HG02678 (cell line): Measurements from ENCODE around the gene PAPPA2.

Experiments
- ATAC-seq: cut with Tn5 transposase; IDR thresholded peaks from one replicate; pipeline ENCODE4 v1.9.1; 2021; ENCODE audit warnings: mild to moderate bottlenecking, moderate library complexity; ENCODE audit not compliant: unreplicated experiment

Gene PAPPA2

DNA sequence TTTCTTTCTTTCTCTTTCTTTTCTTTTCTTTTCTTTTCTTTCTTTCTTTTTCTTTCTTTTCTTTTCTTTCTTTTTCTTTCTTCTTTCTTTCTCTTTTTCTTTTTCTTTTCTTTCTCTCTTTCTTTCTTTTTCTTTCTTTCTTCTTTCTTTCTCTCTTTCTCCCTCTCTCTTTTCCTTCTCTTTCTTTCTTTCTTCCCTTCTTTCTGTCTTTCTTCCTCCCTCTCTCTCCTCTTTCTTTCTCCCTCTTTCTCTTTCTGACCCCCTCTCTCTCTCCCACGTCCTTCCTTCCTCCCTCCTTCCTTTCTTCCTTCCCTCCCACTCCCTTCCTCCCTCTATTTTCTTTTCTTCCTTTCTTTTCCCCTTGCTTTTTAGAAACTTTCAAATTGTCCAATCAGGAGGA is 333.6 kb downstream of the PAPPA2 start:
- ATAC-seq = no peak

DNA sequence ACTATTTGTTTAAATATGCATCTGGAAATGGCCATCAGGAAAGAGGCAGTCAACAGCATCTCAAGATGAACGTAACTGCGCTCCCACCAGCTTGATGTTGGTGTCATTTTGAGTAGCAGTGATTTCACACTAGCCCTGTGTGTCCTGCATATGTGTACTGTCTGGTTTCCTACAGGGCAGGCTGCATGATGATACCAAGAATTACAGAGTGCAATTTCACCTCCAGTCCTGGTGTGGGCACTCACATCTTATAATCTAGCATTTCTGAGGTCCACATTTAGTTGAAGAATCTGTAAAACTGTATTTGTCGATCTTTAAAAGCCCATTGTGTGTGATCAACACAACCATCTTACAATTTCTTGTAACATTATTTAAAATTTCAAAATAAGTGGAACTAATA is 336.4 kb downstream of the PAPPA2 start:
- ATAC-seq = no peak

- ATAC-seq = no peak
Measured at GRCh38 chr1:176800978-176801513, 338.1 kb downstream of the PAPPA2 start.

- no peak for ATAC-seq
Measured at GRCh38 chr1:176801514-176802020, 338.6 kb downstream of the PAPPA2 start.

GRCh38 chr1:176802316-176802715 is 339.3 kb downstream of the PAPPA2 start:
- ATAC-seq = no peak

DNA sequence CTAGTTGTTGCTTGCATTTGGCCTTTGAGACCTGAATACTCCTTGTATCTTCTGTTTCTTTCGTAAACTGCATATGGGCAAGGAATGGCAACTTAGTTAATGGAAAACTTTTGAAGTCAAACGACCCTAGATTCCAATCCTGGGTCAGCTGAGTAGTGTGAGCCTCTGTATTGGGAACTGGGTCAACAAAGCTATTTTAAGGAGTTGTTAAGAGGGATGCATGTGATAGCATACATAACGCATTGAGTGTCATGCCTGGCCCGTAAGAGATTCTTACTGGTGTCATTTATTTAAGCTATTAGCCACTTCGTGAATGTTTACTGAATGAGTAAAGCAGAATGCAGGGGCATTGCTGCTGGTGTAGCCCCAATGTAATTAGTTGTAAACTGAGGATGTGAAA is 340.1 kb downstream of the PAPPA2 start:
- no peak for ATAC-seq

DNA sequence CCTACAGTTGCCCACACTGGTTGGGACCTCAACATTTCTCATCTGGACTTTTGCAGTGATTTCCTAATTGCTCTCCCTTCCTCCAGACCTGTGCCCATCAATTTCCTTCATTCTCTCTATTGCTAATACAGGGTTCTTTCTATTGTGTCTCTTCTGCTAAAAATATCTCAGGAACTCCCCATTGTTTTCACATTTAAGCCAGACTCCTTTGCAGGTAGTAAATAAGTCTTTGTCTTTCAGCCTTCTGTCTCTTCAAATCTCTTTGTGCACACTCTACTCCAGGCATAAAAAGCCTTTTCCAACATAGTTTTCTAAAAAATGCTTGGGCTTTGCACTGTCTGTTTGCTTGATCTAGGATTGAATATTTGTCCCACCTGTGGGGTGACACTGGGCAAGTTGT is 340.6 kb downstream of the PAPPA2 start:
- ATAC-seq = no peak

GRCh38 chr1:176809292-176809691 is 346.3 kb downstream of the PAPPA2 start:
- no peak for ATAC-seq

DNA sequence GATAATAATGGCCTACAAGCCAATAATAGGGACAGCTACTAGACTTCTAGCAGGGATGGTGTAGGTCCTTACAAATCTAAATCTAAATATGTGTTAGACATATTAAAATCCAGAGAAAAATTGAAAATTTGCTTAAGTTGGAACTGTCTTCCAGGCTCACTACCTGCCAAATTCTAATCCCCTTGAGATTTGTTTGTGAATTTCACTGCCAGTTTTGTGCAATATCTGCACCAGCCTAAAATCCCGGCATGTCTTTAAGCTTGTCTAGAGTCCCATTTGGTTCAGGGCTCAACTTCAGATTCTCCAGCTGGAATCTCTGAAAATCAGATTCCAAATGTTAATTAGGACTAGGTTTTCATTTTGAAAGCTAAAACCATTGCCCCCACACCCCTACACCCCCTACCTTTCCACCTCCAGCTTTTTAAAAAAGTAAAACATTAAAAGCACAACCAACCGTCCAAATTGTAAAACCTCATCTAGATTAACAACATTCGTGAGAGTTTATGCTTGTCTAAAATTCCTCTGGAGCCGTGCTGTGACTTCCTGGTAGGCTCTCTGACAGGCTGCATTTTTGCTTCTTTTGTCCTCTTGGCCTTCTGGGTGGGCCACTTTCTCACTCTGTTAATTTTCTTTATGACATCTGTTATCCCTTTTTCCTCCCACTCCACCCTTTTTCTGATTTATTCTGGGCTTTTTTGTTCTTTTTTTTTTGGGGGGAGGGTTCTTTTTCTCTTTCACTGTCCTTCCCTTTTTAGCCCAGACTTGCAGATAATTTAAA is 348.7 kb downstream of the PAPPA2 start:
- ATAC-seq = no peak

DNA sequence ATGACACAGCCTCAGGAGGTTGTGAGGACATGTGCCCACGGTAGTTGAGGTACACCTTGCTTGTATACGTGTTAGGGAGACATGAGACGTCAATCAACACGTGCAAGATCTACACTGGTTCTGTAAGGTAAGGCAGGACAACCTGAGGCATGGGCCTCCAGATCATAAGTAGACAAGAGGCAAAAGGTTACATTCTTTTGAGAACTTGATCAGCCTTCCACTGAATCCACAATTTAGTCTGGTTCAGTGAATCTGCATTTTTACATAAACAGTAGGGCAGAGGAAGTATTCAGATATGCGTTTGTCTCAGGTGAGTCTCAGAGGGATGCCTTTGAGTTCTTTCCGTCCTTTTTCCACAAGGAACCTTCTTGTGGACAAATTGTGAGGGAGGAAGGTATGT is 352.6 kb downstream of the PAPPA2 start:
- no peak for ATAC-seq

DNA sequence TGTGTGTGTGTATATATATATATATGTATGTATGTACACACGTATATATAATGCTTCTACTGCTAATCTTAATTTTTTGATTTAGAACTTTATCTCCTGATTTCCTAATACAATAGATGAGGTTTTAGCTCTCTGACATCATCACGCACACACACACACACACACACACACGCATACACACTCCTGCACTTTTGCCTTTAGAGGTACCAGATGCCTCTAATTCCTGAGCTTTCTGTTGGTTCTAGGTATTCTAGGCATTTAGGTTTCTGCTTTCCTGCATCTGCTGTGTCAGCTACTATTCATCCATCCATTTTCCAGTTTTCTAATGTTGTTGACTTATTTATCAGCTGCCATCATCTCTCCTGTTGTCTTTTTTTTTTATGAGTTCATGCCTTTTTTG is 353.3 kb downstream of the PAPPA2 start:
- no peak for ATAC-seq

DNA sequence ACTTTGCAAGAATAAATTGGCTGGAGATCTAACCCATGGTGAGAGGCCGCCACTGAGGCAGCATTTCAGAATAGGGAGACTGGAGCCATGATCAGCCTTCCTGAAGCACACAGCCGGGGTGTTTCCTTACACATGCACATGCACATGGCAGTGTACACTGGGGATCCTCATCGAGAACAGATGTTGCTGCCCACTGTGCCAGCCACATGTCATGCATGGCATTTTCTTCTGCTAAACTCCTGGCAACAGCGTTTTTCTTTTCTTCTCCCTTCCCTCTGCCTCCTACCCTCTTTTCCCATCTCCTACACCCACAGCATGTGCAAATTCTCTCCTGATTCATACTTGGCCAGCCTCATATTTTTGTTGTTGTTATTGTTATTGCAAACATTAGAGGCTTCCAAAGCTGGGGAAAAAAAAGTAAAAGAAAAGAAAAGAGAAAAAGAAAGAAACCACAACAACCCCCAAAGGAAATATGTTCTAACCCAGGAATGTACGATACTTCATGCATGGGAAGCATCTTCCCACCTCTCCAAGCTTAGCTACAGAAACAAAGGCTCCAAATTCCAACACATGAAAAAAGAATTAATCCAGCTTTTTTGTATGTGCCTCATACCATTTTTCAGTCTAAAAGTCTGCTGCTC is 357.5 kb downstream of the PAPPA2 start:
- ATAC-seq = no peak

DNA sequence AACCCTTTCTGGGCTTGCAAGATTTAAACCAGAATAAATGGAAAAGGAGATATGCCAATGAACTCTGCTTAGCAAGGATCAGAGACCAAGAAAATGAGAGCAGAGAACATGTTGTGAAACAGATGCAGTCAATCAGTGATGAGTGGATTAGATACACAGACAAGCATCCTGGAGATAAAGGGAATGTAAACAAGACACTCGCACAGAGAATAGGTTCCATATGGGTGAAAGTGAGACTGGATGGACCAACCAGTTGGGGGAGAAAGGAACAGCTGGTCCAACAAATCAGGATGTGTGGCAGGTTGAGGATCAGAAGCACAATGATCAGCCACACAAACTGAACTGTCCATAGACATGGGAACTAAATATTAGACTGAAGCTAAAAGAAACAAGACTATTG is 363.3 kb downstream of the PAPPA2 start:
- ATAC-seq = no peak

DNA sequence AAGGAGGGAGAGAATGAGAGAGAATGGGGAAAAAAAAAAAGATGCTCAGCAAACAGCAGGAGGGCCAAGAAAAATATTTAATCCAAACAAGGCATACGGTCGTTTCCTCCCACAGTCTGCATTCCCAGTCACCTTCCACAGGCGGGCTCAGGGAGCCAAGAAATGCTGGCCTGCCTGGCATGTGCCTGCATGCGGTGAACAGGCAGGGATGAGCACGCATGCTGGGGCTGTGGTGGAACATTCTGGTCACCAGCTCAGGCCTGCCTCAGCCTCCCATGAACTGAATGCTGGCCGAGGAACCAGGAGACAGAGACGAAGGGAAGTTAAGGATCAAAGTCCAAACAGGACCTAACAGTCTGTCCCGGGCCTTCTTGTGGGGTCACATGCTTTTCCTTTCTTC is 366.3 kb downstream of the PAPPA2 start:
- ATAC-seq = no peak

DNA sequence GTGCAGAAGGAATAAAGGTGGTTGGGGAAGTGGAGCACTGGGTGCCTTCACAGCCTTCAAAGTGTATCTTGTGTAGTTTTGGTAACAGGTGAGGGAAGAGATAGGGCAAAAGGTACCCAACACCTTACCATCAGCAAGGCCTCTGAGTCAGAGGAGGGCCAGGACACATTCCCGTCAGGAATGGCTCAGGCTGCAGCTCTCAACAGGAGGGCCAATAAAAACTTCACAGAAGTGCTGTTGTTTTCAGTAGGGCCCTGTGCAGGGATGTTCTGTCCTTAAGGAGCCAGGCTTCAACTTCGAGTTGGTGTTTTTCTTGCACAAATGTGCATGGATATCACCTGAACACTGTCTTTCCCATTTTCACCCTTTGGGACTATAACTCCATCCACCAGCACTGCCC is 368.2 kb downstream of the PAPPA2 start:
- ATAC-seq = no peak

- ATAC-seq = no peak
Measured at GRCh38 chr1:176837708-176838107, 374.7 kb downstream of the PAPPA2 start.

DNA sequence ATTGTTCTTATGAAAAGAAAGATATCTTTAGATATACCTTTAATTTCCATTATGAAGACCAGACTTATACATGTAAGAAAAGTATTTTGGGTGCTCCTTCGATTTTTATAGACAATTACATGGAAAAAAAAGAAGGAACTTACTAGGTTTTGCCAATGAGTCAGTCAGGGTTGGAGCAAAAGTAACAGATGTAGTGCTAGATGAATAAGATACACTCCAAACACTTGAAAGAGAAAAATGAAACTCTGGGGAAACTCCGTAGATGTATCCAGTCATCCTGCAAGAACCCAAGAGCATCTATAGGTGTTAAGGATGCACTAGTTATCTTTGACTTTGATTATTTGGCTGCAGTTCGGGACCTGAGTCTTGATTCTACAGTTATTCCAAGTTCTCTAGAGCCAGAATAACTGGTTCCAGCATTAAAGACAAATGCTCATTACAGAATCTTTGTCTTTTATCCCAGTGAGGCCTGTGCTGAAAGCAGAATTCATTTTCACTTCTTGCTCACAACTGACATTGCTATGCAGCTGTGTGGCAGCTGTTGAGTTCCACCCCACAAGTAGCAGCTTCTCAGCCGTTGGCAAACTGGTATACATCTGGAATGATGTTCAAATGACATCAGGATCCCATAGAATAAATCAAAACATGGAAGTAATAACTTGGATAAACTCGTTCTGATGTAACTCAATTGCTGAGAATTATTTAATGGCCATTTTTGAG is 375.5 kb downstream of the PAPPA2 start:
- ATAC-seq = no peak

DNA sequence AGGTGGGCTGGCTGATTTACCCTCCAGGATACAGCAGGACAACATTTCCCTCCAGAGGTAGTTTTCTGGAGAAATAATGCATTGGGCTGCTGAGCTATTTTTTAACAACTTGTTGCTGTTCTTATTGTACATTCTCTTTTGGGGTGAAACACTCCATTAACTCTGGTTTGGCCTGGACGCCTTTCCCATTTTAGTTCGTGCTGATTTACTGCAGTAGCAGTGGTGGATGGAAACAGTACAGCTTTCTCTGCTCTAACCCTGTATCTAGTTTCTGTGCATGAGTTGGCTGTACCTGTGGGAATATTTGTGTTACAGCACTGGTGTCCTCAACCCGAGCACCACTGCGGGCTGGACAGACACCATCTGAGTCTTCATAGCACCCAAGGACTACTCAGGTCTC is 376.2 kb downstream of the PAPPA2 start:
- ATAC-seq = no peak

GRCh38 chr1:176841238-176841637 is 378.3 kb downstream of the PAPPA2 start:
- ATAC-seq = no peak

DNA sequence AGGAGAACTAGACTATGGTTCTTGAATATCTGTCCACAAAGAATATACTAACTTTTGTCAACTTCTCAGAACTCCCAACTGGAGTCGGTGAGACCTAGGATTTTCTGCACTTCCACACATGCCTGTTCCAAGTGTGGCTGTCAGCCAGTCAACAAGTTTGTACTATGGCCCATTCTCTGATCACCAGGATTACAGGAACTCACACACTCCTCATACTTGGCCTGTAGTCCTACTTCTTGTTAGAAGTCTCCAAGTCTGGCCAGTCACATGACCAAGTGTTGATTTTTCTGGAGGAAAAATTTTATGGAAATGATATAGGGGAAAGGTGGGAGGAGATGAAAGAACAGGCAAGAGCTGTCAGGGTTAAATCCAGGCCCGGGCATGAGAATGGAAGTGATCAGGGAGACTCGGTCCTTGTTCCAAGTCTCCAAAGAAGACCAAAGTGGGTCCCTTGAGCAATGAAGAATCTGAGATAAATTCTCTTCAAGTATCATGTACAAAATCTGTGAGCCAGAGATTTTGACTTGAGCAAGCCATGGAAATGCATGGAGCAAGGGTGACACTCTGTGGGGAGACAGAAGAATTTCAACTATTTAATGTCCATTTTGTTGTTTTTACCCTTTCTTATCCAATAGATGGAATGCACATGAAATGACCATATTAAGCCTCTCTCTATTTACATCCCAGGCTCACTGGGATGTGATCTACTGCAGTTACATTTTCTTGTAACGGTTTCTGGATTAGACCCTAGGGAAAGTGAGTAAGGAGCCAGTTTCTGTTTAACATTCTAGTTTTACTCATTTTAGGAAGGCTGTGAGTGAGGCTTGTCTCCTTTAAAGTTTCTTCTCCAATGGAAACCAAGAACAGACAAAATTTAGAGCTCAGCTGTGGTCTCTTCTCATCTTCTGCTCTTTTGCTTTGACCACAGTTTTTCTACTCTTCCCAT is 380.6 kb downstream of the PAPPA2 start:
- ATAC-seq = no peak
